Colonic mucosa (tissue), 4 donors: ENCODE results near the gene MICAL3. TPM values are rescaled to one million over a fixed set of nuclear protein-coding genes. Genes with fewer than 3 reads are reported as not detected.

Source experiments
- DNase-seq: peaks from one replicate; pipeline ENCODE4 v3.0.0-alpha.2; 2020
- H3K27ac ChIP-seq: fragments of 200-600 bp; one replicate; pipeline ENCODE4 v1.8.0; 2021
- H3K27me3 ChIP-seq: fragments of 200-600 bp; one replicate; pipeline ENCODE4 v1.8.0; 2021
- H3K36me3 ChIP-seq: fragments of 200-600 bp; one replicate; pipeline ENCODE4 v1.8.0; 2021
- H3K4me1 ChIP-seq: fragments of 200-600 bp; one replicate; pipeline ENCODE4 v1.8.0; 2021; ENCODE audit warnings: mild to moderate bottlenecking
- H3K4me3 ChIP-seq: fragments of 200-600 bp; one replicate; pipeline ENCODE4 v1.8.0; 2021
- H3K9ac ChIP-seq, 2 donors: one replicate each; pipeline ENCODE4 v1.7.0; 2013; ENCODE audit warnings: control low read depth in 2 of 2, low read depth in 2 of 2, low read length in 2 of 2
- H3K9me3 ChIP-seq: fragments of 200-600 bp; one replicate; pipeline ENCODE4 v1.8.0; 2021
- intact Hi-C: fragments of 100-400 bp; cut with DNase I; formaldehyde crosslinking; loops from one replicate; pipeline ENCODE4 v1.14.1; 2022
- total RNA-seq, 2 donors: library from RNA; stranded (reverse); fragmentation: NEBNext Ultra II Directional in 1 of 2; extraction: Animal tissue kit (Norgen Biotek cat#: 25700) in 1 of 2; gene quantifications; one replicate each; pipeline ENCODE4 v1.2.1, GENCODE V29; 2021
- TF ChIP-seq, protein P1 (sequence below): fragments of 200-600 bp; IDR thresholded peaks from one replicate; pipeline ENCODE4 v1.8.0; 2022; ENCODE audit warnings: antibody characterized with exemption, mild to moderate bottlenecking
- donor health status: healthy.
- donor health status: DM: no; HTN: no; CAD: no.
- donor health status: DM: no; HTN: no; CAD: no.

MICAL3 gene
- total RNA-seq, 2 donors from 2014 or later, result 72.5 to 84.5 TPM

DNA sequence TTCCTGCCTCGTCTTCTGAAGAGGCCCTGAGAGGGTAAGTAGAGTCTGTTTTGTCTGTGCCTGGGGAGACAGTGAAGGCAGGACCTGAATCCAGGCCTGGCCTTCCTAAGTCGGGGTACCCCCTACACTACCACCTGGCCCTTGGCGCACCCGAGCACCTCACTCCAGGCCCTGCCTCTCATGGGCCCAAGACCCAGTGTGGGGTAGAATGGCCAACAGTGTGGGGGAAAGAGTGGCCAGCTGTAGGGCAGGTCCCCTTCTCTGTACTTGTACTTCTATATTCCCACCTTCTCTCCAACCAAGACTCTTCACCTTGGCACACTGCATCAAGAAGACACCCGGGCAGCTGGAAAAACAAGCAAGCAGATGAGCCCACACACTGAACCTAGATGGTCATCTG lies 227.7 kb downstream of the MICAL3 start:
- Histone ChIP-seq H3K9ac (no peak overlapping the region), H3K4me3 (no peak overlapping the region), H3K4me1 (no peaks in the 10 kb centered on the region), H3K27ac (no peak overlapping the region), H3K36me3 (no peaks in the 10 kb centered on the region), H3K27me3 (no peaks in the 10 kb centered on the region), H3K9me3 (no peaks in the 10 kb centered on the region)
- intact Hi-C loops, result no loop called here
- TF ChIP-seq, protein P1, sequence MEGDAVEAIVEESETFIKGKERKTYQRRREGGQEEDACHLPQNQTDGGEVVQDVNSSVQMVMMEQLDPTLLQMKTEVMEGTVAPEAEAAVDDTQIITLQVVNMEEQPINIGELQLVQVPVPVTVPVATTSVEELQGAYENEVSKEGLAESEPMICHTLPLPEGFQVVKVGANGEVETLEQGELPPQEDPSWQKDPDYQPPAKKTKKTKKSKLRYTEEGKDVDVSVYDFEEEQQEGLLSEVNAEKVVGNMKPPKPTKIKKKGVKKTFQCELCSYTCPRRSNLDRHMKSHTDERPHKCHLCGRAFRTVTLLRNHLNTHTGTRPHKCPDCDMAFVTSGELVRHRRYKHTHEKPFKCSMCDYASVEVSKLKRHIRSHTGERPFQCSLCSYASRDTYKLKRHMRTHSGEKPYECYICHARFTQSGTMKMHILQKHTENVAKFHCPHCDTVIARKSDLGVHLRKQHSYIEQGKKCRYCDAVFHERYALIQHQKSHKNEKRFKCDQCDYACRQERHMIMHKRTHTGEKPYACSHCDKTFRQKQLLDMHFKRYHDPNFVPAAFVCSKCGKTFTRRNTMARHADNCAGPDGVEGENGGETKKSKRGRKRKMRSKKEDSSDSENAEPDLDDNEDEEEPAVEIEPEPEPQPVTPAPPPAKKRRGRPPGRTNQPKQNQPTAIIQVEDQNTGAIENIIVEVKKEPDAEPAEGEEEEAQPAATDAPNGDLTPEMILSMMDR, result no peak
- DNase-seq, result no peak

DNA sequence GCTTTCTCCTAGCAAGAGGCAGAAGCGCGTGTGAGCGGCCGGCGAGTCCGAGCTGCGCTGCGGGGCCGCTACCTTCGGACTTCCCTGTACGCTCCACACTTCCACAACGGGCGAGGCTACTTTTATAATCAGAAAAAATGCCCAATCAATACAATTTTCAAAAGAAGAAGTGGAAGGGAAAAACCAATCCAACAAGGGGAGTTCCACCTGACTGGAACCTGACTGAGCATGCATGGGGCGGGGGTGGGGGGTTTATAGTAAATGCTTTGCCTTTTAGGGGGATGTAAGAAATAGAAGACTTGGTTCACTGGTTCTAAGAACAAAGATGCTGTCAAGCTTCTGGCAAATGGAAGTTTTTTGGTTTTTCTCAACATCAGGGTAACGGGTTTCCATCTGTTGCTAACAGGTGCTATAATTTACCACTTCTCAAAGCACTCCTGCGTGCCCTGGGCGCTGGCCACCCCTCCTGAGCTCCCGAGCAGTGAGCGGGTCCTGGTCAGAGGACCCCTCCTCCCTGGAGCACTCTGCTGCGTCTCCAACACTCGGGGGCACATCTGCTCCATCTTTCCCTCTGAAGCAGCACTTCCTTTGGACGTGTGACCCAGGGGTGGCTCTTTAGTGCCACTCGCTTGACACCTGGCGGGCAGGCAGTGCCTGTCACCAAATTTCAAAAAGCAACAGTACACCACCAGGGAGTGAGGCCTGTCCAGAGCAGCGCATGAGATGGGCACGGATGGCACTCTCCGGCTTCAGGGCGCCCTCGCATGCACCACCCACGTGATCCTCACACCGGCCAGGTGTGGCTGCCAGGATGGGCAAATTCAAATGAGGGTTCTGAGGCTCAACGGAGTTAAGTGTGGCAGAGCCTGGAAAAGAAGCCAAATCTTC lies 228.5 kb downstream of the MICAL3 start:
- no peak overlapping the region for H3K27ac ChIP-seq
- no peaks in the 10 kb centered on the region for H3K36me3 ChIP-seq
- no peaks in the 10 kb centered on the region for H3K4me1 ChIP-seq
- intact Hi-C loops, result no loop called here
- TF ChIP-seq, protein P1, result no peak
- no peak overlapping the region for H3K4me3 ChIP-seq
- H3K9me3 ChIP-seq, result no peaks in the 10 kb centered on the region
- no peaks in the 10 kb centered on the region for H3K27me3 ChIP-seq
- DNase-seq, result no peak
- H3K9ac ChIP-seq, result no peak overlapping the region

DNA sequence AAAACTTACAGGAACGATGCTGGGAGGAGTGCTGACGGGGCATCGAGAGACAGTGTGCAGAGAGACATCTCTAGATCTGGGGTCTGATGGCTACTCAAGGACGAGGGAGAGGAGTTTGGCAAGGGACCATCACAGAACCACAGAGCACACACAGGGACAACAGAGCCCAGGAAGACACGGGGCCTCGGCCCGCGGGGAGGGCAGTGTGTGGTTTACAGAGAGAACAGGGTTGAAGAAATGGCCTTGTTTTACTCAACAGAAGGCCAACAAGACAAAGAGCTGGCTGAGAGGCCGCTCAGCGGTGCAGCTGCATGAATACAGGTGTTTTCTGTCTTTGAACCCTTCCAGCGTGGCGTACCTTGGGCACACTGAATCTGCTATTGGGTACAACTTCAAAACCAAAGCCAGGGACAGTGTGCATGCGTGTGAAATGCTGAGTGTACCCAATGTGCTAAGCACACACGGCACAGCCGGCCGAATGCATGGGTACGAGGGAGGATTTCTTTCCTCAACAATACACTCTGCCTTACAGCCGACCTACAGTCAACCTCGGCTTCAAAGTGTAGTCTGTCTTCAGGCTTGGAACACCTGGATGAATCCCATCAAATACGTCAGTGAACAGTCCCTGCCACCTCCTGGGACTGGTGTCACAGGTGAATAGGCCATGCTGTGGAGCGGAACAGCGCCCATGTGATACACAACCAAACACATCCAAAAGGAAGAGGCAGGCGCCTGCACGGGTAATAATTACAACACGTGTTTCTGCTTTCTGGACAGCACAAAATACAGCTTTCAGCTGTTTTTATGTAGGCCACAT lies 229.4 kb downstream of the MICAL3 start:
- H3K4me3 ChIP-seq, result no peak overlapping the region
- H3K27ac ChIP-seq, result no peak overlapping the region
- no peak overlapping the region for H3K9ac ChIP-seq
- H3K27me3 ChIP-seq, result no peaks in the 10 kb centered on the region
- no peaks in the 10 kb centered on the region for H3K4me1 ChIP-seq
- TF ChIP-seq, protein P1, result no peak
- intact Hi-C loops, result no loop called here
- H3K36me3 ChIP-seq, result no peaks in the 10 kb centered on the region
- no peak for DNase-seq
- H3K9me3 ChIP-seq, result no peaks in the 10 kb centered on the region

DNA sequence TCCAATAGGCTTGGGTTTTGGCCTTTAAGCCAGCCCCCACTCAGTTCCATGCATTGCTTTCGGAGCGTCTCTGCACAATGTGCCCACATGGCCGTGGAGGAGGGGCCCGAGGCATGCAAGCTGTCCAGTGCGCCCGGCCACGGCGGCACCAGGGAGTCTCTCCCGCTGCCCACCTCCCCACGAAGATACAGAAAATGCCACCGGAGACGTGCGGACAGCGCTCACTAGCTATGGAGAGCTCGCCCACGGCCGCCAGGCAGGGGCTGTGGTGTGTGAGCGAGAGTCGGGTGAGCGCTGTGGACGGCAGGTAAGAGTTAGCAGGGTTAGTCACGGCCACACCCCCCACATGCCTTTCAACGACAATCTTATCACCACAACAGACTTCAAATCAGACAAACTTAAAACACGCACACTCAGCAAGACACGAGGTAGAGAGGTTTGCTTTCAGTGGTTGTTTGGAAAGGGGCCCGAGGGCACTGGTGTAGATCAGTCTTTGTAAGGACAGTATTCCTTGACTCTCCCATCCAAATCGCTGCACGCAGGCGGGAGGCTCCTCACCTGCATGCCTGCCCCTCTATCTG lies 231.4 kb downstream of the MICAL3 start:
- intact Hi-C loops, result no loop called here
- no peak for DNase-seq
- no peaks in the 10 kb centered on the region for H3K4me1 ChIP-seq
- no peak overlapping the region for H3K9ac ChIP-seq
- no peaks in the 10 kb centered on the region for H3K9me3 ChIP-seq
- no peak overlapping the region for H3K27ac ChIP-seq
- TF ChIP-seq, protein P1, result no peak
- no peaks in the 10 kb centered on the region for H3K27me3 ChIP-seq
- no peaks in the 10 kb centered on the region for H3K36me3 ChIP-seq
- no peak overlapping the region for H3K4me3 ChIP-seq

DNA sequence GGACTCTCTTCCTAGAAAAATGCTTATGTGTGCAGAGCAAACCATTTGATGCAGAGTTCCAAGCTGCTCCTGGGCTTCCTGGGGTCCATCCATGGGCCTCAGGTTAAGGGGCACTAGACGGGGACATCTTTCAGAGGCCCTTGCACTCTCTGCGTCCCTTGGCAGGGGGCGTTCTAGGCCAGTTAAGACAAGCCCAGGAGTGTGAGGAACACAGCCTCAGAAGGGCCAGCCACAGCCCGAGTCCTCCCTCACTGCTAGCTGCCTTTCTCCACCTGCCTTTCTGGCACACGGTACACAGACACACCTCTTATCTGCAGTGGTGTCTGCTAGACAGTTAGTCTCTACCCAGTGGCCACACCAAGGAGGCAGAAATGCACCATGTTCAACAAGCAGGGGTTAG lies 232.1 kb downstream of the MICAL3 start:
- H3K4me3 ChIP-seq, result no peak overlapping the region
- TF ChIP-seq, protein P1, result no peak
- H3K27ac ChIP-seq, result no peak overlapping the region
- H3K9ac ChIP-seq, result no peak overlapping the region
- no peaks in the 10 kb centered on the region for H3K9me3 ChIP-seq
- no peak for DNase-seq
- intact Hi-C loops, result no loop called here
- H3K4me1 ChIP-seq, result no peaks in the 10 kb centered on the region
- H3K36me3 ChIP-seq, result no peaks in the 10 kb centered on the region
- no peaks in the 10 kb centered on the region for H3K27me3 ChIP-seq
